ENCODE measurements around the gene TRIM26. TPM values are rescaled to one million over a fixed set of nuclear protein-coding genes. Genes with fewer than 3 reads are reported as not detected.

Gene TRIM26
- total and polyA plus RNA-seq, 8 donors, result 12.1 to 25.8 (median 21.7) TPM

GRCh38 chr6:30136570-30137286 is 76.5 kb downstream of the TRIM26 start:
- no peak for FAIRE-seq
- 56 to 67% methylated on average over 11 of the region's 11 CpGs for WGBS, 2 donors
- TF ChIP-seq CTCF (IDR thresholded peaks at IDR 0.05), result no peak
- intact Hi-C loops (cut with DNase I), result no loop called here
- Histone ChIP-seq H3K4me1 (no peaks in the 10 kb centered on the region), H3K36me3 (no peaks in the 10 kb centered on the region), H3K27me3 (peaks cover 0 to 6% (median 1%) of the 10 kb centered on the region in 4 donors), H3K4me3 (no peak overlapping the region), H3K27ac (no peak overlapping the region), H3K9me3 (no peaks in the 10 kb centered on the region)
- no peak for DNase-seq
- no peak for ATAC-seq

DNA sequence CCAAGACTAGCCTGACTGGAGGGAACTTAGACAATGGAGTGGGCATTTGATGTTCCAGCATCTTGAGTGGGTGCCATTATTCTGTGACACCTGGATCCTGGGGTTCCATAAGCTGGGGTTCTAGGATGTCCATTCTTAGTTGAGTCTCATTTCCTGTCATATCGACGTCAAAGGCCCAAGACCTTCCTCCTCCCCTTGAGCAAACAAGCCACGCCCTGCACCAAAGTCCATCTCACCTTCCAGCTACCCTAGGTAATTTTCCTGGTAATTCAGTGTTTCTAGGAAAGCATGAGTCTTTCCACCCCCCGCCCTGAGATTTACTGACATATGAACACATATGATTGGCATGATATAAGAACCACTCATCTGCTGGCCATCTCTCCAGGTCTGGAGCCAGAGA is 77.4 kb downstream of the TRIM26 start, which contains the start of gene TRIM40:
TRIM40 (plus strand) TSS at position 384 of the 400 bp plus-strand sequence. CDS start 897 bp downstream, outside the sequence.
- H3K27me3 ChIP-seq, result peaks cover 0 to 9% (median 1%) of the 10 kb centered on the region in 4 donors
- FAIRE-seq (no peak), DNase-seq (no peak)

GRCh38 chr6:30135147-30135546 is 78.1 kb downstream of the TRIM26 start:
- H3K4me3 ChIP-seq, result no peak overlapping the region
- H3K27ac ChIP-seq, result no peak overlapping the region
- DNase-seq (no peak), FAIRE-seq (no peak), ATAC-seq (no peak)
- H3K4me1 ChIP-seq, result no peaks in the 10 kb centered on the region
- H3K9me3 ChIP-seq, result no peaks in the 10 kb centered on the region
- H3K36me3 ChIP-seq, result no peaks in the 10 kb centered on the region
- intact Hi-C loops (cut with DNase I), result no loop called here
- WGBS, 2 donors, result 50 to 62% methylated on average over 2 of the region's 2 CpGs
- H3K27me3 ChIP-seq, result peaks cover 0 to 13% (median 1%) of the 10 kb centered on the region in 4 donors
- no peak for TF ChIP-seq CTCF (IDR thresholded peaks at IDR 0.05)

More for the DNA sequence above, 77.4 kb downstream of the TRIM26 start, which contains the start of gene TRIM40:
- ATAC-seq, result no peak
- WGBS, 2 donors, result 36 to 49% methylated on average over 4 of the region's 4 CpGs
- no peak for TF ChIP-seq CTCF (IDR thresholded peaks at IDR 0.05)
- Histone ChIP-seq H3K4me3 (no peak within 1 kb of the TSS), H3K36me3 (no peaks in the 10 kb centered on the region), H3K27ac (no peak within 1 kb of the TSS), H3K4me1 (no peaks in the 10 kb centered on the region), H3K9me3 (no peaks in the 10 kb centered on the region)
- intact Hi-C loops (cut with DNase I), result no loop called here

Other genes with a start within 250 kb of the TRIM26 start
- gene POLR1H, start 152.1 kb downstream of the TRIM26 start, total RNA-seq, result 10 to 100 TPM; 12.5 to 19.3 (median 13.5) TPM
- gene POLR1H, start 152.1 kb downstream of the TRIM26 start, polyA plus RNA-seq, result 10 to 100 TPM; 20.7 to 29.8 TPM
- gene PPP1R11, start 146.2 kb downstream of the TRIM26 start, total RNA-seq, result 10 to 100 TPM; 17.9 to 35.6 (median 23.8) TPM
- 10 to 100 TPM; 20.8 to 36.9 TPM for gene PPP1R11, start 146.2 kb downstream of the TRIM26 start, polyA plus RNA-seq
- 1 to 10 TPM in 3 of 6 donors, under 1 TPM in 3; 0.18 to 1.3 (median 0.78) TPM for gene RNF39, start 137.6 kb downstream of the TRIM26 start, total RNA-seq
- under 1 TPM; 0.38 to 0.54 TPM for gene RNF39, start 137.6 kb downstream of the TRIM26 start, polyA plus RNA-seq
- under 1 TPM in 5 of 6 donors, not detected in 1; 0.14 to 0.22 (median 0.16) TPM for gene TRIM31, start 100.3 kb downstream of the TRIM26 start, total RNA-seq
- under 1 TPM; 0.15 to 0.19 TPM for gene TRIM31, start 100.3 kb downstream of the TRIM26 start, polyA plus RNA-seq
- not detected for gene TRIM40, start 77.3 kb downstream of the TRIM26 start, total RNA-seq
- not detected for gene TRIM40, start 77.3 kb downstream of the TRIM26 start, polyA plus RNA-seq
- under 1 TPM in 1 of 6 donors, not detected in 5; 0.03 TPM for gene TRIM10, start 52.2 kb downstream of the TRIM26 start, total RNA-seq
- gene TRIM10, start 52.2 kb downstream of the TRIM26 start, polyA plus RNA-seq, result under 1 TPM in 1 of 2 donors, not detected in 1; 0.02 TPM
- gene TRIM15, start 49.9 kb downstream of the TRIM26 start, total RNA-seq, result under 1 TPM in 4 of 6 donors, not detected in 2; 0.12 to 0.35 (median 0.20) TPM
- under 1 TPM in 1 of 2 donors, not detected in 1; 0.16 TPM for gene TRIM15, start 49.9 kb downstream of the TRIM26 start, polyA plus RNA-seq
- 1 to 10 TPM; 5.6 to 8.6 (median 6.6) TPM for gene TRIM39, start 113.5 kb upstream of the TRIM26 start, total RNA-seq
- gene TRIM39, start 113.5 kb upstream of the TRIM26 start, polyA plus RNA-seq, result 10 to 100 TPM; 10.2 to 12.5 TPM
- 10 to 100 TPM; 21.2 to 31.6 (median 25.8) TPM for gene RPP21, start 131.8 kb upstream of the TRIM26 start, total RNA-seq
- gene RPP21, start 131.8 kb upstream of the TRIM26 start, polyA plus RNA-seq, result 10 to 100 TPM; 84.2 to 93.1 TPM

All from pancreas (tissue), 10 donors.